ENCODE measurements around the gene UGCG. TPM values are rescaled to one million over a fixed set of nuclear protein-coding genes. Genes with fewer than 3 reads are reported as not detected.

UGCG gene
- total RNA-seq, 1 experiment from 2014 or later, result 23.1 TPM

DNA sequence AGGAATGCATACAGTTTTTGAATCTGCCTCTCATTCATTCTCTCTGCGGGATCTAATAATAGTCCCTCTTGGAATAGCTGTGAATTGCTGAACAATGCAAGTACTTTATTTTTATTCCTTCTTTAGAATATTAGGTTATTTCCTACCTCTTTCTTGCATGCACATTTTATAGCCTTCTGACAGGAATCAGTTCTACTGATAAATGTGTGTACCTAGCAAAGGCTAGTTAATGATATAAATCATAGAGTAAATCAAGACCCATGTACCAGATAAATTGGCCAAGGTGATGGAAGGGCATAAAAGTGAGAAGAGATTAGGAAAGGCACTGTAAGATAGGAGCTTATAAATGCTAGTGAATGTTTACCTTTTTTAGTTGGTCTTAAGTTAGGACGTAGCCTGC, 19.2 kb upstream of the UGCG start:
- no TSS peak for BruUV-seq (replicated peaks)
- ChIA-PET CTCF (interaction anchor here (0.7 kb wide), 1 partner anchor 197 kb away, joined by 3 read pairs; no protein-coding TSS in a partner anchor), POLR2A (ENCODE audit: low non-redundant PET) (no interaction called here)
- Histone ChIP-seq H3K27me3 (replicated peaks; ENCODE audit: insufficient read depth, low read depth, low read length, poor library complexity) (no peaks in the 10 kb centered on the region), H3K27ac (ENCODE audit: low read depth, low read length, poor library complexity, severe bottlenecking) (no peak overlapping the region), H3K9me3 (ENCODE audit: low read depth, low read length, poor library complexity, severe bottlenecking) (peaks cover 3% of the 10 kb centered on the region), H3K36me3 (ENCODE audit: insufficient read depth, low read length, poor library complexity, severe bottlenecking) (no peaks in the 10 kb centered on the region), H3K4me3 (ENCODE audit: low read depth, low read length, poor library complexity, severe bottlenecking) (no peak overlapping the region), H3K4me1 (ENCODE audit: insufficient read depth, low read length, poor library complexity, severe bottlenecking) (peaks cover 9% of the 10 kb centered on the region)
- intact Hi-C loops (cut with micrococcal nuclease; ENCODE audit: unreplicated experiment), result no loop called here
- DNase-seq (ENCODE audit: low spot score), result no peak
- TF ChIP-seq EZH2 (IDR thresholded peaks at IDR 0.05; ENCODE audit: borderline replicate concordance, low read depth, low read length, poor library complexity, severe bottlenecking) (no peak), CTCF (conservative IDR thresholded peaks at IDR 0.05; ENCODE audit: low read depth, low read length) (no peak)

DNA sequence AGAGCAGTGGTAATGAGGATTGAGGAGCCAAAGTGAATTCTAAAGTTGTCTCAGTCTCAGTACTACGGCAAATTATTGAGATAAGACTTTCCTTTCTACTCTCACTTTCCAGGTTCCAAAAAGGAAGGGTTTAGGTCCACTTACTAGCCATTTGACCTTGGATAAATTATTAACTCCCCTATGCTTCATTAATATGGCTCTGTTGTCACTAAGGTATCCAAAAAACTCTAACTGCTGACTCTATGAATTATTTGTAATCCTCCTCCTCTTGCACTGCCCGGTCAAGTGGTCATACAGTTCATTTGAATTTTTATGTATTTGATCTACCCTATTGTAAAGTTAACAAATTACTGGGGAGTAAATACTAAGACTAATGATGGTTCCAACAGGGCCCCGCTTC, 17.7 kb upstream of the UGCG start:
- Histone ChIP-seq H3K9me3 (ENCODE audit: low read depth, low read length, poor library complexity, severe bottlenecking) (peaks cover 3% of the 10 kb centered on the region), H3K4me1 (ENCODE audit: insufficient read depth, low read length, poor library complexity, severe bottlenecking) (no peaks in the 10 kb centered on the region), H3K27me3 (replicated peaks; ENCODE audit: insufficient read depth, low read depth, low read length, poor library complexity) (no peaks in the 10 kb centered on the region), H3K27ac (ENCODE audit: low read depth, low read length, poor library complexity, severe bottlenecking) (no peak overlapping the region), H3K36me3 (ENCODE audit: insufficient read depth, low read length, poor library complexity, severe bottlenecking) (no peaks in the 10 kb centered on the region), H3K4me3 (ENCODE audit: low read depth, low read length, poor library complexity, severe bottlenecking) (no peak overlapping the region)
- ChIA-PET POLR2A (ENCODE audit: low non-redundant PET) (no interaction called here), CTCF (no interaction called here)
- TF ChIP-seq CTCF (conservative IDR thresholded peaks at IDR 0.05; ENCODE audit: low read depth, low read length) (no peak), EZH2 (IDR thresholded peaks at IDR 0.05; ENCODE audit: borderline replicate concordance, low read depth, low read length, poor library complexity, severe bottlenecking) (no peak)
- intact Hi-C loops (cut with micrococcal nuclease; ENCODE audit: unreplicated experiment), result no loop called here
- no TSS peak for BruUV-seq (replicated peaks)
- DNase-seq (ENCODE audit: low spot score), result no peak

GRCh38 chr9:111886983-111887718, 9.5 kb upstream of the UGCG start:
- Histone ChIP-seq H3K27ac (ENCODE audit: low read depth, low read length, poor library complexity, severe bottlenecking) (no peak overlapping the region), H3K36me3 (ENCODE audit: insufficient read depth, low read length, poor library complexity, severe bottlenecking) (no peaks in the 10 kb centered on the region), H3K4me3 (ENCODE audit: low read depth, low read length, poor library complexity, severe bottlenecking) (no peak overlapping the region), H3K27me3 (replicated peaks; ENCODE audit: insufficient read depth, low read depth, low read length, poor library complexity) (no peaks in the 10 kb centered on the region), H3K4me1 (ENCODE audit: insufficient read depth, low read length, poor library complexity, severe bottlenecking) (no peaks in the 10 kb centered on the region), H3K9me3 (ENCODE audit: low read depth, low read length, poor library complexity, severe bottlenecking) (no peaks in the 10 kb centered on the region)
- no peak for TF ChIP-seq EZH2 (IDR thresholded peaks at IDR 0.05; ENCODE audit: borderline replicate concordance, low read depth, low read length, poor library complexity, severe bottlenecking)
- TF ChIP-seq CTCF (conservative IDR thresholded peaks at IDR 0.05; ENCODE audit: low read depth, low read length), result no peak
- CTCF ChIA-PET, result no interaction called here
- BruUV-seq (replicated peaks), result no TSS peak
- no peak for DNase-seq (ENCODE audit: low spot score)
- intact Hi-C loops (cut with micrococcal nuclease; ENCODE audit: unreplicated experiment), result no loop called here
- POLR2A ChIA-PET (ENCODE audit: low non-redundant PET), result no interaction called here

Measured in A673 (cell line).